K562 (cell line): ENCODE data around the gene TLR5. TPM values are rescaled to one million over a fixed set of nuclear protein-coding genes. Genes with fewer than 3 reads are reported as not detected.

Source experiments
- ATF7 ChIP-seq: fragments of 450-650 bp; IDR thresholded peaks from 2 replicates; pipeline ENCODE4 v1.7.1; 2014; ENCODE audit warnings: mild to moderate bottlenecking, moderate library complexity
- CXXC5 ChIP-seq: fragments of 250-450 bp; sonication (Bioruptor Pico); IDR thresholded peaks from 2 replicates; pipeline ENCODE4 v1.8.0; 2022; ENCODE audit warnings: inconsistent platforms, mild to moderate bottlenecking, moderate library complexity
- EP300 ChIP-seq: IDR thresholded peaks from 2 replicates; pipeline ENCODE4 v1.6.1; 2012; ENCODE audit warnings: low read length, improper control_type of control experiment
- FOXK1 ChIP-seq: sonication (generic); formaldehyde crosslinking; IDR thresholded peaks from 2 replicates; pipeline ENCODE4 v1.8.0; 2022; ENCODE audit warnings: missing genetic modification reagents, mild to moderate bottlenecking, borderline replicate concordance
- FOXK2 ChIP-seq, 2 experiments: fragments of 450-650 bp; IDR thresholded peaks in 1 of 2; conservative IDR thresholded peaks in 1 of 2; 2 replicates each; pipeline ENCODE4 v1.6.1; 2016; ENCODE audit warnings: low read depth in 2 of 2, mild to moderate bottlenecking in 1 of 2
- FOXP4 ChIP-seq: sonication (generic); formaldehyde crosslinking; IDR thresholded peaks from 2 replicates; pipeline ENCODE4 v1.8.0; 2022; ENCODE audit warnings: mild to moderate bottlenecking, missing genetic modification reagents, borderline replicate concordance
- GABPB1 ChIP-seq: sonication (generic); formaldehyde crosslinking; IDR thresholded peaks from 2 replicates; pipeline ENCODE4 v1.8.0; 2022; ENCODE audit warnings: mild to moderate bottlenecking, missing genetic modification reagents
- GATAD2A ChIP-seq: fragments of 450-650 bp; IDR thresholded peaks from 2 replicates; pipeline ENCODE4 v1.6.1; 2017
- IFI16 ChIP-seq: fragments of 250-450 bp; sonication (Bioruptor Pico); IDR thresholded peaks from 2 replicates; pipeline ENCODE4 v2.1.2; 2022; ENCODE audit warnings: mild to moderate bottlenecking, inconsistent platforms
- MTA1 ChIP-seq: fragments of 450-650 bp; IDR thresholded peaks from 2 replicates; pipeline ENCODE4 v1.6.1; 2017; ENCODE audit warnings: borderline replicate concordance
- NCOA6 ChIP-seq: fragments of 450-650 bp; IDR thresholded peaks from 2 replicates; pipeline ENCODE4 v1.6.1; 2017; ENCODE audit warnings: mild to moderate bottlenecking
- NR2C2 ChIP-seq, 2 experiments: fragments of 200-800 bp in 1 of 2; sonication (Bioruptor generic) in 1 of 2; sonication (generic) in 1 of 2; formaldehyde crosslinking in 1 of 2; IDR thresholded peaks; 2 replicates each; pipeline versions ENCODE4 v1.6.1 to v1.8.0; 2016 to 2022; ENCODE audit warnings: mild to moderate bottlenecking in 1 of 2, missing compliant biosample characterization in 1 of 2, missing genetic modification characterization in 1 of 2, missing genetic modification reagents in 1 of 2
- PTTG1 ChIP-seq: fragments of 450-650 bp; IDR thresholded peaks from 2 replicates; pipeline ENCODE4 v1.6.1; 2016; ENCODE audit warnings: low read depth, mild to moderate bottlenecking, missing genetic modification characterization, missing compliant biosample characterization
- RBM22 ChIP-seq: fragments of 200-400 bp; formaldehyde crosslinking; IDR thresholded peaks from 2 replicates; pipeline ENCODE4 v1.6.1; 2018; ENCODE audit warnings: low read length, low read depth; ENCODE audit not compliant: poor library complexity, severe bottlenecking
- TGIF2 ChIP-seq: sonication (generic); formaldehyde crosslinking; IDR thresholded peaks from 2 replicates; pipeline ENCODE4 v1.8.1; 2022; ENCODE audit warnings: mild to moderate bottlenecking, missing genetic modification reagents, moderate library complexity
- THAP12 ChIP-seq: fragments of 250-450 bp; sonication (Bioruptor Pico); IDR thresholded peaks from 2 replicates; pipeline ENCODE4 v1.9.0; 2021; ENCODE audit warnings: mild to moderate bottlenecking, inconsistent platforms
- TOE1 ChIP-seq, 2 experiments: fragments of 450-650 bp in 1 of 2; sonication (generic) in 1 of 2; formaldehyde crosslinking in 1 of 2; IDR thresholded peaks; 2 replicates each; pipeline versions ENCODE4 v1.7.1 to v1.8.0; 2016 to 2022; ENCODE audit warnings: borderline replicate concordance in 2 of 2, mild to moderate bottlenecking in 2 of 2, antibody characterized with exemption in 1 of 2, inconsistent platforms in 1 of 2, low read depth in 1 of 2, missing genetic modification reagents in 1 of 2, moderate library complexity in 1 of 2
- TRIM28 ChIP-seq: fragments of 450-650 bp; IDR thresholded peaks from 2 replicates; pipeline ENCODE4 v1.6.1; 2017
- UBTF ChIP-seq, 2 experiments: IDR thresholded peaks; 2 replicates each; pipeline ENCODE4 v1.6.1; 2012; ENCODE audit warnings: improper control_type of control experiment in 2 of 2, low read depth in 2 of 2, low read length in 2 of 2, borderline replicate concordance in 1 of 2
- ZFPM2 ChIP-seq: fragments of 250-450 bp; sonication (Bioruptor Pico); IDR thresholded peaks from 2 replicates; pipeline ENCODE4 v1.5.1; 2022; ENCODE audit warnings: mild to moderate bottlenecking
- ZSCAN29 ChIP-seq: fragments of 450-650 bp; IDR thresholded peaks from 2 replicates; pipeline ENCODE4 v1.6.1; 2017
- polyA plus RNA-seq, 8 experiments: library from polyadenylated mRNA; depleted of rRNA in 4 of 8; stranded (reverse) in 5 of 8; unstranded in 3 of 8; fragments of >200 nt; fragmentation: Nextera tagmentation in 2 of 8; fragmentation: Illumina TruSeq in 1 of 8; extraction: Ambion mirVana in 2 of 8; extraction: Trizol in 1 of 8; gene quantifications; 2 replicates each; pipeline versions ENCODE4 v1.2.1 to v1.2.3, GENCODE V29; 2011 to 2014; ENCODE audit warnings: inconsistent platforms in 1 of 8, missing spikeins in 1 of 8
- total RNA-seq, 7 experiments: library from RNA; depleted of rRNA in 6 of 7; stranded (reverse); fragments of >200 nt in 6 of 7; fragmentation: Illumina TruSeq in 2 of 7; extraction: Trizol in 2 of 7; gene quantifications; 2 replicates each; pipeline versions ENCODE4 v1.2.1 to v1.2.3, GENCODE V29; 2011 to 2021; ENCODE audit warnings: low replicate concordance in 1 of 7

TLR5 gene
- total and polyA plus RNA-seq, 9 of the 15 experiments (the other 6 are each of a cell fraction or from before 2014, with no cell fraction given), result 0.93 to 7.4 (median 1.9) TPM

- TF ChIP-seq FOXK2 (conservative IDR thresholded peaks at IDR 0.05 in 1 of 2, IDR thresholded peaks at IDR 0.05 in 1 of 2; ENCODE audit: low read depth in 2 of 2), result 0 out of 4 replicates have a peak, but pooled peaks of 1 of the 2 experiments have one; percentile 34
- TF ChIP-seq FOXP4 (CRISPR knock-in tag), result no peak
- no peak for TF ChIP-seq ZFPM2 (CRISPR knock-in tag)
- no peak for TF ChIP-seq TGIF2 (CRISPR knock-in tag)
- TF ChIP-seq FOXK1 (CRISPR knock-in tag), result no peak
- TF ChIP-seq CXXC5 (CRISPR knock-in tag), result peak; percentile 42; the same call in 1 of the 2 replicates
- TF ChIP-seq RBM22, result no peak
- no peak for TF ChIP-seq PTTG1 (tag)
- peak; percentile 14; the same call in 1 of the 2 replicates for TF ChIP-seq NR2C2 (CRISPR knock-in tag; IDR thresholded peaks at IDR 0.05)
- TF ChIP-seq NR2C2 (tag; IDR thresholded peaks at IDR 0.05), result no peak
- TF ChIP-seq TRIM28, result no peak
- peak; percentile 53; the same call in 1 of the 2 replicates for TF ChIP-seq MTA1
- peak; percentile 27 to 55; a peak in 1 of 4 replicates for TF ChIP-seq UBTF (IDR thresholded peaks at IDR 0.05; ENCODE audit: borderline replicate concordance in 1 of 2, low read depth in 2 of 2, low read length in 2 of 2)
- no peak for TF ChIP-seq NCOA6
- TF ChIP-seq TOE1 (IDR thresholded peaks at IDR 0.05; ENCODE audit: borderline replicate concordance), result no peak
- no peak for TF ChIP-seq TOE1 (CRISPR knock-in tag; IDR thresholded peaks at IDR 0.05; ENCODE audit: borderline replicate concordance, low read depth)
- TF ChIP-seq ZSCAN29, result no peak
- TF ChIP-seq ATF7, result peak; percentile 67
- no peak for TF ChIP-seq THAP12 (CRISPR knock-in tag)
- TF ChIP-seq GATAD2A, result no peak
- TF ChIP-seq EP300, result no peak
- peak; percentile 43; the same call in 1 of the 2 replicates for TF ChIP-seq GABPB1 (CRISPR knock-in tag)
- no peak for TF ChIP-seq IFI16
These were observed 61.7 kb downstream of the TLR5 start (continued) for GRCh38 chr1:223081181-223081994.
